Hepatocyte (in vitro differentiated cells): ENCODE data around the gene AGPS. TPM values are rescaled to one million over a fixed set of nuclear protein-coding genes. Genes with fewer than 3 reads are reported as not detected.
"Not testable (repeated sequence)": the region's sequence is repeated elsewhere in the genome, so short reads cannot be mapped to it uniquely, and the experiment has no call there.

Source experiments
- DNase-seq: peaks from one replicate; pipeline ENCODE4 v3.0.0-alpha.2; 2016; ENCODE audit warnings: low spot score
- H2AFZ ChIP-seq: fragments of 200-600 bp; sonication (generic); 2 replicates; pipeline ENCODE4 v1.6.0; 2016; ENCODE audit warnings: antibody characterized with exemption, mild to moderate bottlenecking
- H3K27ac ChIP-seq: fragments of 200-600 bp; sonication (generic); 2 replicates; pipeline ENCODE4 v1.5.1; 2016; ENCODE audit warnings: mild to moderate bottlenecking
- H3K27me3 ChIP-seq: fragments of 200-600 bp; sonication (generic); 2 replicates; pipeline ENCODE4 v1.6.1; 2016
- H3K36me3 ChIP-seq: fragments of 200-600 bp; sonication (generic); replicated peaks from 2 replicates; pipeline ENCODE4 v1.5.1; 2016; ENCODE audit warnings: low read depth; ENCODE audit not compliant: insufficient read depth
- H3K4me1 ChIP-seq: fragments of 200-600 bp; sonication (generic); 2 replicates; pipeline ENCODE4 v1.5.1; 2016; ENCODE audit warnings: mild to moderate bottlenecking, moderate library complexity; ENCODE audit not compliant: insufficient read depth
- H3K4me2 ChIP-seq: fragments of 200-600 bp; sonication (generic); 2 replicates; pipeline ENCODE4 v1.6.0; 2016
- H3K4me3 ChIP-seq: fragments of 200-600 bp; sonication (generic); 2 replicates; pipeline ENCODE4 v1.5.1; 2016; ENCODE audit warnings: mild to moderate bottlenecking
- H3K79me2 ChIP-seq: fragments of 200-600 bp; sonication (generic); 2 replicates; pipeline ENCODE4 v1.6.0; 2017; ENCODE audit warnings: mild to moderate bottlenecking
- H3K9me2 ChIP-seq: fragments of 200-600 bp; sonication (generic); replicated peaks from 2 replicates; pipeline ENCODE4 v1.6.0; 2017; ENCODE audit warnings: mild to moderate bottlenecking; ENCODE audit not compliant: insufficient read depth
- H3K9me3 ChIP-seq: fragments of 200-600 bp; sonication (generic); 2 replicates; pipeline ENCODE4 v1.5.1; 2016; ENCODE audit warnings: low read depth, mild to moderate bottlenecking
- H4K20me1 ChIP-seq: fragments of 200-600 bp; sonication (generic); 2 replicates; pipeline ENCODE4 v1.6.0; 2016; ENCODE audit warnings: mild to moderate bottlenecking; ENCODE audit not compliant: insufficient read depth, poor library complexity, severe bottlenecking
- EZH2 ChIP-seq: fragments of 200-600 bp; sonication (generic); IDR thresholded peaks from 2 replicates; pipeline ENCODE4 v1.6.1; 2016; ENCODE audit warnings: antibody characterized with exemption, mild to moderate bottlenecking, borderline replicate concordance
- EZH2phosphoT487 ChIP-seq: fragments of 200-600 bp; sonication (generic); IDR thresholded peaks from one replicate; pipeline ENCODE4 v1.6.1; 2018; ENCODE audit warnings: antibody characterized with exemption, mild to moderate bottlenecking, low read depth, moderate library complexity; ENCODE audit not compliant: unreplicated experiment, severe bottlenecking
- WGBS: methylation state at CpG from one replicate; pipeline ENCODE4 v1.1.6; 2016; ENCODE audit warnings: low lambda C conversion rate; ENCODE audit errors: missing lambda C conversion rate; 5-methylcytosine and 5-hydroxymethylcytosine counted together
- polyA plus RNA-seq: library from polyadenylated mRNA; unstranded; fragments of >200 nt; fragmentation: Nextera tagmentation; extraction: Ambion mirVana; gene quantifications from 2 replicates; pipeline ENCODE4 v1.2.1, GENCODE V29; 2016
- total RNA-seq: library from RNA; depleted of rRNA; stranded (reverse); fragments of >200 nt; gene quantifications from 2 replicates; pipeline ENCODE4 v1.2.3, GENCODE V29; 2014
- TF ChIP-seq, protein P1 (sequence below): fragments of 200-600 bp; sonication (generic); IDR thresholded peaks from 2 replicates; pipeline ENCODE4 v1.5.1; 2016; ENCODE audit warnings: antibody characterized with exemption, mild to moderate bottlenecking; ENCODE audit not compliant: poor library complexity

The AGPS gene
- total and polyA plus RNA-seq, 2 experiments from 2014 or later, result 26.6 to 36.1 TPM

DNA sequence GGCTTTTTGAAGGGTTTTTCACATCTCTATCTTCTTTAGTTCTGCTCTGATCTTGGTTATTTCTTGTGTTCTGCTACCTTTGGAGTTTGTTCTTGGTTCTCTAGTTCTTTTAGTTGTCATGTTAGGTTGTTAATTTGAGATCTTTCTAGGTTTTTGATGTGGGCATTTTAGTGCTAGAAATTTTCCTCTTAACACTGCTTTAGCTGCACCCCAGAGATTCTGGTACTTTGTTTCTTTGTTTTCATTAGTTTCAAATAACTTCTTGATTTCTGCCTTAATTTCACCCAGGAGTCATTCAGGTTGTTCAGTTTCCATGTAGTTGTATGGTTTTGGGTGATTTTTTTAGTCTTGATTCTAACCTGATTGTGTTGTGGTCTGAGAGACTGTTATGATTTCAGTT, 34.7 kb downstream of the AGPS start:
- H3K36me3 ChIP-seq, result no peaks in the 10 kb centered on the region
- no peak for DNase-seq
- no peak overlapping the region for H3K4me3 ChIP-seq
- H3K9me2 ChIP-seq, result no peaks in the 10 kb centered on the region
- H3K79me2 ChIP-seq, result peaks cover 91% of the 10 kb centered on the region
- H3K27ac ChIP-seq, result no peak overlapping the region
- no peaks in the 10 kb centered on the region for H3K4me1 ChIP-seq
- no peaks in the 10 kb centered on the region for H3K27me3 ChIP-seq
- H3K9me3 ChIP-seq, result peaks cover 6% of the 10 kb centered on the region
- TF ChIP-seq, protein P1, sequence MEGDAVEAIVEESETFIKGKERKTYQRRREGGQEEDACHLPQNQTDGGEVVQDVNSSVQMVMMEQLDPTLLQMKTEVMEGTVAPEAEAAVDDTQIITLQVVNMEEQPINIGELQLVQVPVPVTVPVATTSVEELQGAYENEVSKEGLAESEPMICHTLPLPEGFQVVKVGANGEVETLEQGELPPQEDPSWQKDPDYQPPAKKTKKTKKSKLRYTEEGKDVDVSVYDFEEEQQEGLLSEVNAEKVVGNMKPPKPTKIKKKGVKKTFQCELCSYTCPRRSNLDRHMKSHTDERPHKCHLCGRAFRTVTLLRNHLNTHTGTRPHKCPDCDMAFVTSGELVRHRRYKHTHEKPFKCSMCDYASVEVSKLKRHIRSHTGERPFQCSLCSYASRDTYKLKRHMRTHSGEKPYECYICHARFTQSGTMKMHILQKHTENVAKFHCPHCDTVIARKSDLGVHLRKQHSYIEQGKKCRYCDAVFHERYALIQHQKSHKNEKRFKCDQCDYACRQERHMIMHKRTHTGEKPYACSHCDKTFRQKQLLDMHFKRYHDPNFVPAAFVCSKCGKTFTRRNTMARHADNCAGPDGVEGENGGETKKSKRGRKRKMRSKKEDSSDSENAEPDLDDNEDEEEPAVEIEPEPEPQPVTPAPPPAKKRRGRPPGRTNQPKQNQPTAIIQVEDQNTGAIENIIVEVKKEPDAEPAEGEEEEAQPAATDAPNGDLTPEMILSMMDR, result no peak
- TF ChIP-seq EZH2, result no peak
- no peak overlapping the region for H2AFZ ChIP-seq
- no peaks in the 10 kb centered on the region for H4K20me1 ChIP-seq
- no peak overlapping the region for H3K4me2 ChIP-seq

DNA sequence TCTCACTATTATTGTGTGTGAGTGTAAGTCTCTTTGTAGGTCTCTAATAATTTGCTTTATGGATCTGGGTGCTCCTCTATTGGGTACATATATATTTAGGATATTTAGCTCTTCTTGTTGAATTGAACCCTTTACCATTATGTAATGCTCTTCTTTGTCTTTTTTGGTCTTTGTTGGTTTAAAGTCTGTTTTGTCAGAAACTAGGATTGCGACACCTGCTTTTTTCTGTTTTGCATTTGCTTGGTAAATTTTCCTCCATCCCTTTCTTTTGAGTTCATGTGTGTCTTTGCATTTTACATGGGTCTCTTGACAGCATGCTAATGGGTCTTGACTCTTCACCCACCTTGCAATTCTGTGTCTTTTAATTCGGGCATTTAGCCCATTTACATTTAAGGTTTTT, 35.4 kb downstream of the AGPS start:
- peaks cover 95% of the 10 kb centered on the region for H3K79me2 ChIP-seq
- not testable (repeated sequence) for H4K20me1 ChIP-seq, H3K9me2 ChIP-seq, H3K36me3 ChIP-seq, DNase-seq, H3K27ac ChIP-seq, H3K27me3 ChIP-seq, H3K4me3 ChIP-seq, H3K4me2 ChIP-seq, H3K4me1 ChIP-seq, H3K9me3 ChIP-seq, H2AFZ ChIP-seq
- 95% methylated on average over 2 of the region's 2 CpGs for WGBS

DNA sequence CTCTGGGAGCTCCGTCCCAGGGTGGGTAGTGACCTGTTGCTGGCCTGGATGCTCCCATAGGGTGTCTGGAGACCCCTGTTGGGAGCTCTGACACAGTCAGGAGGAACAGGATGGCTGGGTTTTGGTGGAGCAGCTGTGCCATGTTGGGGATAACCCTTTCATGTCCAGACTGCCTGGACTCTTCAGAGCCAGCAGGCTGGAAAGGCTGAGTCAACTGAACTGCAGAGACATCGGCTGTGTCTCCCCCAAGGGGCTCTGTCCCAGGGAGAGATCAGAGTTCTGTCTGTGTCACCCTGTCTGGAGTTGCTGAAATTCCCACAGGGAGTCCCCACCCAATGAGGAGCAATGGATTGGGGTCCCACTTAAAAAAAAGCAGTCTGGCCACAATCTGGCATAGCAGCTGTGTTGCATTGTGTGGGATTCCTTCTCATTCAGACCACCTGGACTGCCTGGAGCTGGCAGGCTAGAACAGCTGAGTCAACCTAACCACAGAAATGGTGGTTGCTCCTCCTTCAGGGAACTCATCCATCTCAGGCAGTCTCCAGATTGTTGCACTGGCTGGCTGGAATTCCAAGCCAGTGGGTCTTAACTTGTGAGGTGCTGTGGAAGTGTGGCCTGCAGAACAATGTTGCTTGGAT, 37.2 kb downstream of the AGPS start:
- peaks cover 89% of the 10 kb centered on the region for H3K79me2 ChIP-seq
- no peaks in the 10 kb centered on the region for H3K9me2 ChIP-seq
- H4K20me1 ChIP-seq, result no peaks in the 10 kb centered on the region
- no peaks in the 10 kb centered on the region for H3K4me1 ChIP-seq
- WGBS, result 94% methylated on average over 2 of the region's 2 CpGs
- H3K4me2 ChIP-seq, result no peak overlapping the region
- no peak overlapping the region for H3K27ac ChIP-seq
- TF ChIP-seq EZH2phosphoT487, result no peak
- TF ChIP-seq EZH2, result no peak
- TF ChIP-seq, protein P1, result no peak
- no peak for DNase-seq
- no peaks in the 10 kb centered on the region for H3K36me3 ChIP-seq
- no peak overlapping the region for H3K4me3 ChIP-seq
- no peaks in the 10 kb centered on the region for H3K27me3 ChIP-seq
- H2AFZ ChIP-seq, result no peak overlapping the region
- H3K9me3 ChIP-seq, result peaks cover 14% of the 10 kb centered on the region

DNA sequence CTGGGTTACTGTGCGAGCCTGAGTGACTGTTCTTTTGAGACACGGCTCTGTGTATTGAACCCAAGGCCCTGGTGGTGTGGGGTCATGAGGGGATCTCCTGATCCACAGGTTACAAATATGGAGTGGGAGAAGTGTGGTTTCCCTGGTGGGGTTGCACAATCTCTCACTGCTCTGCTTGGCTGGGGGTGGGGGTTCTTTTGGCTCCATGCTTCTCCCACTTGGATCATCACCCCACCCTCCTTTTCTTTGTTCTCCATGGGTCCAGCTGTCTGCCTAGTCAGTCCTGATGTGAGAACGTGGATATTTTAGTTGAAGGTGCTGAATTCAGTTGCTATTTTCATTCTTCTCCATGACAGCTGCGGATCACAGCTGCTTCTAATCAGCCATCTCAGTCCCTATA, 37.8 kb downstream of the AGPS start:
- Histone ChIP-seq H3K4me1 (no peaks in the 10 kb centered on the region), H3K27me3 (no peaks in the 10 kb centered on the region), H3K9me3 (peaks cover 14% of the 10 kb centered on the region), H3K4me3 (no peak overlapping the region), H3K4me2 (no peak overlapping the region), H4K20me1 (no peaks in the 10 kb centered on the region), H3K27ac (no peak overlapping the region), H2AFZ (no peak overlapping the region), H3K9me2 (no peaks in the 10 kb centered on the region), H3K36me3 (no peaks in the 10 kb centered on the region), H3K79me2 (peaks cover 87% of the 10 kb centered on the region)
- TF ChIP-seq EZH2phosphoT487, result no peak
- TF ChIP-seq, protein P1, result no peak
- TF ChIP-seq EZH2, result no peak
- 81% methylated on average over 4 of the region's 4 CpGs for WGBS
- no peak for DNase-seq

DNA sequence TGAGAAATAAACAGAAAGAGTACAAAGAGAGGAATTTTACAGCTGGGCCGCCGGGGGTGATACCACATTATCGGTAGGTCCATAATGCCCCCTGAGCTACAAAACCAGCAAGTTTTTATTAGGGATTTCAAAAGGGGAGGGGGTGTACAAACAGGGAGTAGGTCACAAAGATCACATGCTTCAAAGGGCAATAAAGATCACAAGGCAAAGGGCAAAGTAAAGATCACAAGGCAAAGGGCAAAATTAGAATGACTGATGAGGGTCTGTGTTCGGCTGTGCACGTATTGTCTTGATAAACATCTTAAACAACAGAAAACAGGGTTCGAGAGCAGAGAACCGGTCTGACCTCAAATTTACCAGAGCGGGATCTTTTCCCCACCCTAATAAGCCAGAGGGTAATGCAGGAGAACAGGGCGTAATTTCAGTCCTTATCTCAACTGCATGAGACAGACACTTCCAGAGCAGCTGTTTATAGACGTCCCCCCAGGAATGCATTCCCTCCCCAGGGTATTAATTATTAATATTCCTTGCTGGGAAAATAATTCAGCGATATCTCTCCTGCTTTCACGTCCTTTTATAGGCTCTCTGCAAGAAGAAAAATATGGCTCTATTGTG, 38.6 kb downstream of the AGPS start:
- H3K27ac ChIP-seq, H3K4me3 ChIP-seq, H3K27me3 ChIP-seq, H4K20me1 ChIP-seq, H3K9me2 ChIP-seq, H3K4me1 ChIP-seq, H3K36me3 ChIP-seq, H3K4me2 ChIP-seq, DNase-seq, H2AFZ ChIP-seq: not testable (repeated sequence)
- WGBS, result 89% methylated on average over 12 of the region's 12 CpGs
- peaks cover 14% of the 10 kb centered on the region for H3K9me3 ChIP-seq
- peaks cover 79% of the 10 kb centered on the region for H3K79me2 ChIP-seq
